ENCODE data around the gene LRRIQ4.

The LRRIQ4 gene

GRCh38 chr3:169812332-169813235 is at the start of gene LRRIQ4, which contains the start of gene LRRC34 (continued):
- 0 out of 2 replicates have a peak, but pooled peaks have one; percentile 6 for TF ChIP-seq KLF16 (tag by site-specific recombination; IDR thresholded peaks at IDR 0.05)
- 0 out of 2 replicates have a peak, but pooled peaks have one; percentile 24 for TF ChIP-seq ZNF10 (tag by site-specific recombination; IDR thresholded peaks at IDR 0.05)
- peak; percentile 7; the same call in 1 of the 2 replicates for TF ChIP-seq ZBTB10 (tag by site-specific recombination; IDR thresholded peaks at IDR 0.05)
- TF ChIP-seq ZXDB (tag by site-specific recombination; IDR thresholded peaks at IDR 0.05): 0 out of 2 replicates have a peak, but pooled peaks have one; percentile 8
- TF ChIP-seq ZNF76 (tag by site-specific recombination; IDR thresholded peaks at IDR 0.05; ENCODE audit: borderline replicate concordance, low read depth): peak; percentile 79
- peak; percentile 97 for TF ChIP-seq GLIS2 (tag by site-specific recombination; IDR thresholded peaks at IDR 0.05)
- TF ChIP-seq ZNF747 (tag by site-specific recombination; IDR thresholded peaks at IDR 0.05): no peak
- TF ChIP-seq KLF8 (tag by site-specific recombination; IDR thresholded peaks at IDR 0.05): no peak
- TF ChIP-seq ZNF580 (tag by site-specific recombination; IDR thresholded peaks at IDR 0.05): peak; percentile 77; the same call in 1 of the 2 replicates
- TF ChIP-seq ZNF335 (tag by site-specific recombination; conservative IDR thresholded peaks at IDR 0.05): peak; percentile 71
- TF ChIP-seq SP2 (tag by site-specific recombination; IDR thresholded peaks at IDR 0.05): peak; percentile 61
- no peak for TF ChIP-seq ZNF391 (tag by site-specific recombination; IDR thresholded peaks at IDR 0.05; ENCODE audit: borderline replicate concordance, low read depth)
- peak; percentile 69 for TF ChIP-seq ZBTB8A (tag by site-specific recombination; IDR thresholded peaks at IDR 0.05)
- 0 out of 2 replicates have a peak, but pooled peaks have one; percentile 35 for TF ChIP-seq ZNF660 (tag by site-specific recombination; IDR thresholded peaks at IDR 0.05)
- peak; percentile 49 for TF ChIP-seq GLIS1 (tag by site-specific recombination; IDR thresholded peaks at IDR 0.05)
- 0 out of 2 replicates have a peak, but pooled peaks have one; percentile 28 for TF ChIP-seq ZNF600 (tag by site-specific recombination; IDR thresholded peaks at IDR 0.05)
- TF ChIP-seq SP3 (tag by site-specific recombination; IDR thresholded peaks at IDR 0.05): peak; percentile 54; the same call in 1 of the 2 replicates
- TF ChIP-seq OVOL3 (tag by site-specific recombination; IDR thresholded peaks at IDR 0.05): no peak
- TF ChIP-seq ZNF704 (tag by site-specific recombination; IDR thresholded peaks at IDR 0.05): no peak
- TF ChIP-seq IKZF3 (tag by site-specific recombination; IDR thresholded peaks at IDR 0.05): peak; percentile 47; the same call in 1 of the 2 replicates
- TF ChIP-seq ELK4 (IDR thresholded peaks at IDR 0.05; ENCODE audit: borderline replicate concordance, low read depth, low read length): no peak

Measured in HEK293 (cell line).